ENCODE measurements around the gene CORIN.

CORIN gene

GRCh38 chr4:47831026-47831679, 6.7 kb downstream of the CORIN start:
- DNase-seq (ENCODE audit: low read depth): no peak

DNA sequence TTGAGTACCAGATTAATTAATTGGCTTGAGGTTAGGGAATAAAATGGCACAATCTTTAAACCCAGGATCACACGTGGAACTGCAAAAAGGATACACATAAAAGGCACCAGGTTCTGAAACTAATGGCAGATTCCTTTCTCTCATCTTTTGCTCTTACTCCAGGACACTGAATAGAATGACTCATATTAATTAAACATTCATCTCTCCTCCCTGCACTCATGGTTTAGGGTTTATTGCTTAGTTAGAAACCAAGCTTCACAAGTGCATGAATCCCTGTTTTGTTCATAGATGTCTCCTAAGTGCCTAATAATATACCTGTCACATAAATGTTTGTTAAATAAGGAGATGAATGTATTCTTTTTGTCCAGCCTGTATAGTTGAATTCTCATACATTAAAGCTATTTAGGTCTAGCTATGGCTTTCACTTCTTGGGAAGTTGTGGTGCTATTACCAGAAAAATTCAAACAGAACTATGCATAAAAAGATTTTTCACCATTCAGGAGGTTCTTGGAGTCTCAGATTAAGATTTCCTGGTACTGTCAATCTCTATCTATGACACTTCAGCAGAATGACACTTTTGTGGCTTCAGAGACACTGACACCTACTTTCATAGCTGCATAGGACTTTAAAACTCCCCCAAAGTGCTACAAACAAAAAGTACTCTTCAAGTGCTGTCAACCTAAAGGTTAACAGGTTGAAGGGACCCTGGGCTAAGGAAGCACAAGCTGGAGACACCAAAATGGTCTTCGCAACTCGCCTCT, 7.4 kb downstream of the CORIN start:
- no peak for DNase-seq (ENCODE audit: low read depth)

GRCh38 chr4:47829438-47829837, 8.4 kb downstream of the CORIN start:
- no peak for DNase-seq (ENCODE audit: low read depth)

GRCh38 chr4:47827343-47828047, 10.4 kb downstream of the CORIN start:
- no peak for DNase-seq (ENCODE audit: low read depth)

DNA sequence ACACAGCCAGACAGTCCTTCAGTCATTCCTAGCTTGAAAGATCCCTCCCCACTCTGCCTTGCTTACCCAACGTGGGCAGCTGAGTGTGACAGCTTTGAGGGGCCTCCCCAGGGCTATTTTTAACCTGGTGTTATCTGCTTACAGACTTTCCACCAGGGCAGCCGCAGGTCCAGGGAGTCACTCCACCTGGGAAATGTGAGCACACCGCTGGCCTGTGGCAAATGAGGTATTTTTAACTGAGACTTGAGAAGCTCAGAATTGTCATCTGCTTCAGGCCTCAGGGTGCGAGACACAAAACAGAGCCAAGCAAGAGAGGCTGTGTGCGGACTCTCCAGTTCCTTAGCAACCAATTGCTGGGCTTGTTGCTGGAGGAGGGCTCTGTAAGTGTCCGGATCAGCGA, 13.0 kb downstream of the CORIN start:
- no peak for DNase-seq (ENCODE audit: low read depth)

DNA sequence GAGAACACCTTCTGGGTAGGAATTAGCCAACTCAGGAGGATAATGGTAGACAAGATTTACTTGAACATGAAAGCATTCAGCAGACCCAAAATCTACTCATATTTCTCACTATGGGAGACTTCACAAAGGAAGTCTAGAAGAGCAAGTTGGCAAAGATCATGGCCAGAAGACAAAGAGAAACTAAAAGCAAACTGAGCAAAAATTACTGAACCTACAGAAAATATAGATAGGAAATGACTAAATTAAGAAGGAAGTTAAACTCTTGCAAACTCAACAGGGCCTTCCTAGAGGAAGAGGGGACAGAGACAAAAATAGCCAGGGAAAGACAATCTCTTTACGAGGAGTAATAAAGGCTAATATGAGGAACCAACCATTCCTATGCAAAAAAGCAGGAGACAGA, 18.7 kb downstream of the CORIN start:
- DNase-seq (ENCODE audit: low read depth): no peak

- no peak for DNase-seq (ENCODE audit: low read depth)
Measured at GRCh38 chr4:47817275-47817674, 20.6 kb downstream of the CORIN start.

DNA sequence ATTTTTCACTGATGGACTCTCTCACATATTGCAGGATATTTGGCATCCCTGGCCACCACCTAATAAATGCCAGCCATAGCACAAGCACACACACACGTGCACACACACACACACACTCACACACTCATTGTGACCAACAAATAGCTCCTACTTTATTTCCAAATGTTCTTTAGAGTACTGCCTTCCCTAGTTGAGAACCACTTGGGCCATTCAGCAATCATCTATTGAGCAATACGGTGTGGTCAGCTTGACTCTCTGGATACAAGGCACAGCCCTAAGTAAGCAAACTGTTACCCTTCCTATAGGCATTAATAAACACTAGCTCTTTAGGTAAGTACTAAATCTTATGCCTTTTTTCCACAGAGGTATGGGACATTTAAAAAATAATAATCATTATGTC, 21.1 kb downstream of the CORIN start:
- DNase-seq (ENCODE audit: low read depth): peak; percentile 31

DNA sequence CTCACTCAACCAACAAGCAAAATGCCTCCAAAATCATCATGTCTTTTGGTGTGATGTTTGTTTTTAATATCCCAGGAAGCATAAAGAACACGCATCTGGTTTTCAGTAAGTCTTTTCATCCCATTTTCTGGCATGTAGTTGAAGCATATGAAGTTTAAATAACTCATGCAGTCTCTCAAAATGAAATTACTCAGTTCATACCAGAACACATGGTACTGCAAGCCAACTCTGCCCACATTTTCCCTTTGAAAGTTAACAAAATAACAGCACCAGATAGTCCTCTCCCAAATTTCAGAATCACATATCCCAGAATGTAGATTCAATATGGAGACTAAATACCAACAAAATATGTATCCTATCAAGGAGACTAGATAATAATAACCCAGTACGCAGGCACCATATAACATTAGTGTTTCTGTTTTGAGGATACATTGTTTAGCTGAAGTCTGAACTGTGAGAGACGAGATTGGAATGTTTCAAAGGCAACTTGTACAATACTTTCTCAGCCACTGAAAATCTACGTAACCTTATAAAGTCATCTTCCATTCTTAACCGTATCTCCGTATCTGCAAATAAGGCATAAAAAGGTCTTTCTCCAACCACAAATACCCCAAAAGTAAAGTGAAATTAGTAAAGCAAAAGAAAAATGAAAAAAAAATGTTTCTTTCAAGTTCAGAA, 23.1 kb downstream of the CORIN start:
- DNase-seq (ENCODE audit: low read depth): peak; percentile 51

DNA sequence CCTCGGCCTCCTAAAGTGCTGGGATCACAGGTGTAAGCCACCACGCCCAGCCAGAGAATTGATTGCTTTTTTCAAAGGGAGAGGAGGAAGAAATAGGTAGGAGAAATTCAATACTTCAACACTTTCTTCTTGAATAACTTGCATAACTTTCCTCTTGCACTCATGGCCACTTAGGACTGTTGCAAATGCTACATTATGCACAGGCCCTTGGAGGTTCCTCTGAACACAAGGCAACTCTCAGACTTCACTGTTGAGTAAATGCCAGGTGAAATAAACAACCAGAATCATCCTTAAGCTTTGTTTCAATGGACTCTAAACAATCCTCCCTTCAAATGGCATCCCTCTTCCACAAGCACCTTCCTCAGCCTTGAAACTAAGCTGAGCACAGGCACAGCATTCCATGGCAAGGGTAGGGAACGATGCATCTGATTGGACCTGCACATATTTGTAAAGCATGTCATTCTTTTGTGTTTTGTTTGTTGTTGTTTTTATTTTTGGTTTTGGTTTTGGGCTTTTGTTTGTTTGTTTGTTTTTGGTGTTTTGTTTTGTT, 28.1 kb downstream of the CORIN start:
- no peak for DNase-seq (ENCODE audit: low read depth)

GRCh38 chr4:47804598-47804997, 33.3 kb downstream of the CORIN start:
- DNase-seq (ENCODE audit: low read depth): no peak

GRCh38 chr4:47801481-47802002, 36.3 kb downstream of the CORIN start:
- no peak for DNase-seq (ENCODE audit: low read depth)

- DNase-seq (ENCODE audit: low read depth): peak; percentile 25
Measured at GRCh38 chr4:47798165-47798564, 39.7 kb downstream of the CORIN start.

DNA sequence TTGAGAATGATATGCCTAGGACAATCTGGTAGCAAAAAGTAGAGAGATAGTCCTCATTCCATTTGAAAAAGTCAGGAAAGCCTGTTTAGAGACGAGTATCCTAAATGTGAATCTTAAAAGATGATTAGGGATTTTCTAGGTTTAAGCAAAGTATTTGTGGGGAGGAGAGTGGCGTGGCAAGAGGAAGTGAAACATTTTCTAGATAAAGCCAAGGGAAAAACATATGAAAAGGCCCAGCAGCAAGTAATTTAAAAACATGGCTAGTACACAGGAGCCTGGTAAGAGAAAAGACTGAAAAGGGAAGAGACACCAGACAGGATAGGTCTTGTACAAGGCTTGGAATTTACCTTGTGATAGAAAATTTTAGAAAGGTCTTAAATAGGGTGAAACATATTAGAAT, 45.9 kb downstream of the CORIN start:
- DNase-seq (ENCODE audit: low read depth): no peak

- no peak for DNase-seq (ENCODE audit: low read depth)
Measured at GRCh38 chr4:47790105-47790504, 47.8 kb downstream of the CORIN start.

- no peak for DNase-seq (ENCODE audit: low read depth)
Measured at GRCh38 chr4:47788126-47788525, 49.7 kb downstream of the CORIN start.

GRCh38 chr4:47786958-47787370, 50.9 kb downstream of the CORIN start:
- no peak for DNase-seq (ENCODE audit: low read depth)

DNA sequence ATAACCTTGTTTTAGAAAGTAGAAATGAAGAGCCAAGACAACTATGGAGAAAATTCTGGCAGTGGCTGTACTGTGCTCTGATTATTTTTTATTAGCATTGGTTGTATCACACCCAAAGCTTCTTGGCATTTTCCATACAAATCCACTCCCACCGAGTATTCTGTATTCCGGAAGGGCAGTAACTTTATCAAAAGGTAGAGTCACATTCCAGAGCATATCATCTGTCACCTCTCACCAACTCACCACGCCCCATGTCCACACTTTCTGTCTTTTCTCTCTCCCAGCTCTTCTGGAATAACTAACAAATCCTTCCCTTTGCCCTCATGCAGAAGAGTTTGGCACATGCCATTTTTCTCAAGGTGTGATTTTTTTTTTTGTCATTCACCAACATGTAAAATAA, 52.7 kb downstream of the CORIN start:
- DNase-seq (ENCODE audit: low read depth): no peak

- DNase-seq (ENCODE audit: low read depth): no peak
Measured at GRCh38 chr4:47784222-47784621, 53.6 kb downstream of the CORIN start.

DNA sequence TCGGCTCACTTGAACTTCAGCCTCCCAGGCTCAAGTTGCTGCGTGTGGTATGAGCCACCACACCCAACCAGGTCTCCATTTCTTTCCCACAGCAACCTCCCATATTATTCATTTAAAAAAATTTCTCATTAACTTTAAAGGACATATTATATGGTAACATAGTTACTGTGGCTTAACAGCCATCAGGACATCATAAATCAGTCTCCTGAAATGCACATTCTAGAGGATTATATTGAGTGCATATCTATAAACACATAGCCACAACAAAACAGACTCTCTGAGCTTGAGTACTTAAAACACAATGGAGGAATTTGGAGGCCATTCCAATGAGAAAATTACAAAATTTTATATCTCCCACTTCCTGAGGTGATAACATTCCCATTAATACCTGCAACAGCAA, 61.5 kb downstream of the CORIN start:
- DNase-seq (ENCODE audit: low read depth): no peak

- no peak for DNase-seq (ENCODE audit: low read depth)
Measured at GRCh38 chr4:47774079-47774478, 63.8 kb downstream of the CORIN start.

DNA sequence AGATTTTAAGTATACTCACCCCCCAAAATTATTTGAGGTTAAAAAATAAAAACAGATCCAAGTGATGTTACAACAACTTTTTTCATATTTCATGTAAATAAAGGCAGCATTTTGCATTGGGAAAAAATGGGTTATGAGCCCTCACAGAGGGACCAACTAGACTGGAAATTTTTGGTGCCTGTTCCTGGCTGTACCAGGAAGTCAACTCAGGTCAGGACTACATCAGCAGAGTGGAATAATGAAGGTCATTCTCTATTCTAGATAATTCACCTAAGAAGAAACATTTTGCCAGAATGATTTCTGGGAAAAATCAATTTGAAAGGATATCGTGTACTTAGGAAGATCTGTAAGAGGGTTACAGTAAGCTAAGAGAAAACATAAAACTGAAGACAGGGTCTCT, 66.8 kb downstream of the CORIN start:
- DNase-seq (ENCODE audit: low read depth): no peak

Data from fibroblast of gingiva (primary cell).